SK-N-SH (cell line): ENCODE data around the gene COG2. TPM values are rescaled to one million over a fixed set of nuclear protein-coding genes. Genes with fewer than 3 reads are reported as not detected.

Experiments
- CTCF ChIA-PET: fragments of 300-600, 350-600 bp; formaldehyde crosslinking; extraction: SDS; loops from one replicate; lab custom pipeline; 2021; lab: Yijun Ruan, JAX
- POLR2A ChIA-PET: fragments of 350-600 bp; sonication (Branson Sonifier 250); formaldehyde crosslinking; extraction: SDS; loops from one replicate; lab custom pipeline; 2020; ENCODE audit warnings: antibody characterized with exemption, inconsistent platforms; lab: Yijun Ruan, JAX
- DNase-seq: peaks from one replicate; pipeline ENCODE4 v3.0.0; 2012
- H2AFZ ChIP-seq: fragments of 200-600 bp; sonication (generic); 2 replicates; pipeline ENCODE4 v1.8.1; 2016; ENCODE audit warnings: antibody characterized with exemption, mild to moderate bottlenecking, low read depth
- H3F3A ChIP-seq: fragments of 200-600 bp; sonication (generic); replicated peaks from 2 replicates; pipeline ENCODE3; 2016; ENCODE audit warnings: antibody characterized with exemption, mild to moderate bottlenecking; ENCODE audit not compliant: insufficient read depth
- H3K27ac ChIP-seq, 2 experiments: fragments of 200-500 bp in 1 of 2; fragments of 200-600 bp in 1 of 2; sonication (Bioruptor generic) in 1 of 2; sonication (generic), shearing (Covaris generic) in 1 of 2; 2 replicates each; pipeline versions ENCODE4 v1.5.1 to v1.6.1; 2014 to 2016; ENCODE audit warnings: low read depth in 2 of 2, inconsistent platforms in 1 of 2, low read length in 1 of 2, mild to moderate bottlenecking in 1 of 2, mixed read lengths in 1 of 2
- H3K27me3 ChIP-seq: fragments of 200-600 bp; sonication (generic), shearing (Covaris generic); 2 replicates; pipeline ENCODE4 v1.6.1; 2016; ENCODE audit warnings: mixed run types; ENCODE audit not compliant: insufficient read depth
- H3K36me3 ChIP-seq, 2 experiments: fragments of 200-500 bp in 1 of 2; fragments of 200-600 bp in 1 of 2; sonication (Bioruptor generic) in 1 of 2; sonication (generic) in 1 of 2; replicated peaks in 1 of 2; 2 replicates each; pipeline versions ENCODE3 to v1.5.1; 2014 to 2016; ENCODE audit warnings: low read length in 1 of 2, mild to moderate bottlenecking in 1 of 2; ENCODE audit not compliant: insufficient read depth in 2 of 2, control insufficient read depth in 1 of 2
- H3K4me1 ChIP-seq, 2 experiments: fragments of 200-500 bp in 1 of 2; fragments of 200-600 bp in 1 of 2; sonication (Bioruptor generic) in 1 of 2; sonication (generic), shearing (Covaris generic) in 1 of 2; 2 replicates each; pipeline versions ENCODE4 v1.5.1 to v1.6.1; 2014 to 2016; ENCODE audit warnings: low read depth in 1 of 2, low read length in 1 of 2, mixed run types in 1 of 2; ENCODE audit not compliant: insufficient read depth in 2 of 2, control insufficient read depth in 1 of 2
- H3K4me2 ChIP-seq: fragments of 200-600 bp; sonication (generic), shearing (Covaris generic); 2 replicates; pipeline ENCODE4 v1.6.1; 2017; ENCODE audit warnings: mixed run types
- H3K4me3 ChIP-seq, 2 experiments: fragments of 200-500 bp in 1 of 2; fragments of 200-600 bp in 1 of 2; sonication (Bioruptor generic) in 1 of 2; sonication (generic), shearing (Covaris generic) in 1 of 2; 2 replicates each; pipeline versions ENCODE4 v1.5.1 to v1.8.1; 2014 to 2016; ENCODE audit warnings: low read depth in 2 of 2, inconsistent platforms in 1 of 2, low read length in 1 of 2, mild to moderate bottlenecking in 1 of 2, mixed read lengths in 1 of 2, moderate library complexity in 1 of 2
- H3K79me2 ChIP-seq: fragments of 200-600 bp; sonication (generic); 2 replicates; pipeline ENCODE4 v1.8.1; 2017; ENCODE audit warnings: mild to moderate bottlenecking; ENCODE audit not compliant: insufficient read depth
- H3K9ac ChIP-seq: fragments of 200-600 bp; sonication (generic); 2 replicates; pipeline ENCODE4 v1.6.1; 2017; ENCODE audit warnings: mixed run types
- H3K9me2 ChIP-seq: fragments of 200-600 bp; sonication (generic); 2 replicates; pipeline ENCODE4 v1.6.1; 2017; ENCODE audit warnings: mixed run types
- H3K9me3 ChIP-seq: fragments of 200-600 bp; sonication (generic); 2 replicates; pipeline ENCODE4 v1.6.1; 2017; ENCODE audit warnings: mixed run types, mild to moderate bottlenecking, moderate library complexity
- H4K20me1 ChIP-seq: fragments of 200-600 bp; sonication (generic); 2 replicates; pipeline ENCODE4 v1.6.1; 2017; ENCODE audit warnings: mild to moderate bottlenecking, mixed run types; ENCODE audit not compliant: insufficient read depth
- CHD2 ChIP-seq: fragments of 150-350 bp; IDR thresholded peaks from 2 replicates; pipeline ENCODE4 v1.6.1; 2018; ENCODE audit warnings: low read length; ENCODE audit not compliant: partially characterized antibody
- FOXM1 ChIP-seq: IDR thresholded peaks from 2 replicates; pipeline ENCODE4 v1.4.0; 2012; ENCODE audit warnings: low read depth, mild to moderate bottlenecking
- GABPA ChIP-seq: IDR thresholded peaks from 2 replicates; pipeline ENCODE4 v1.4.0; 2012; ENCODE audit warnings: low read depth, mild to moderate bottlenecking
- GATA2 ChIP-seq: sonication (generic); formaldehyde crosslinking; IDR thresholded peaks from 2 replicates; pipeline ENCODE4 v1.5.0; 2020; ENCODE audit warnings: mild to moderate bottlenecking, missing genetic modification reagents
- MAX ChIP-seq: IDR thresholded peaks from 2 replicates; pipeline ENCODE4 v1.4.0; 2012; ENCODE audit warnings: low read depth
- PBX3 ChIP-seq: IDR thresholded peaks from 2 replicates; pipeline ENCODE4; 2012
- RAD21 ChIP-seq: IDR thresholded peaks from 2 replicates; pipeline ENCODE4 v1.6.1; 2012; ENCODE audit warnings: mild to moderate bottlenecking, low read length
- REST ChIP-seq: IDR thresholded peaks from 2 replicates; pipeline ENCODE4 v1.6.1; 2012; ENCODE audit warnings: mild to moderate bottlenecking, low read depth, low read length, moderate library complexity
- RXRA ChIP-seq: IDR thresholded peaks from 2 replicates; pipeline ENCODE4 v1.4.0; 2012; ENCODE audit warnings: low read depth, mild to moderate bottlenecking, borderline replicate concordance
- SMC3 ChIP-seq: IDR thresholded peaks from 2 replicates; pipeline ENCODE4 v1.6.1; 2012; ENCODE audit warnings: low read depth, low read length, improper control_type of control experiment
- TCF12 ChIP-seq: IDR thresholded peaks from 2 replicates; pipeline ENCODE4 v1.4.0; 2012
- USF2 ChIP-seq: fragments of 150-350 bp; IDR thresholded peaks from 2 replicates; pipeline ENCODE4 v1.6.1; 2017; ENCODE audit warnings: antibody characterized with exemption, low read length, low read depth, borderline replicate concordance
- WGBS: methylation state at CpG from one replicate; pipeline ENCODE4 v1.1.6; 2017; ENCODE audit warnings: low lambda C conversion rate; 5-methylcytosine and 5-hydroxymethylcytosine counted together
- polyA plus RNA-seq, 3 experiments: library from polyadenylated mRNA; depleted of rRNA; stranded (reverse); fragments of >200 nt; gene quantifications; 2 replicates each; pipeline ENCODE4 v1.2.3, GENCODE V29; 2012

Gene COG2
- polyA plus RNA-seq, 1 of the 3 experiments (the other 2 are of a cell fraction), result 11.0 TPM

GRCh38 chr1:230693221-230693620, 50.9 kb downstream of the COG2 start:
- Histone ChIP-seq H3K79me2 (no peaks in the 10 kb centered on the region), H2AFZ (no peak overlapping the region), H4K20me1 (no peaks in the 10 kb centered on the region), H3K9ac (no peak overlapping the region), H3K36me3 (peaks cover 32 to 54% of the 10 kb centered on the region in 2 experiments), H3K4me1 (peaks cover 0 to 10% of the 10 kb centered on the region in 2 experiments; a peak in 1 of 4 replicates), H3K9me2 (no peaks in the 10 kb centered on the region), H3K27me3 (no peaks in the 10 kb centered on the region), H3K4me3 (no peak overlapping the region), H3K9me3 (no peaks in the 10 kb centered on the region), H3K27ac (no peak overlapping the region), H3K4me2 (no peak overlapping the region), H3F3A (no peaks in the 10 kb centered on the region)
- POLR2A ChIA-PET, result no interaction called here
- no peak for DNase-seq
- CTCF ChIA-PET, result no interaction called here
- 95% methylated on average over 6 of the region's 6 CpGs for WGBS
- no peak for TF ChIP-seq USF2
- TF ChIP-seq CHD2, result no peak
- TF ChIP-seq MAX, result no peak

GRCh38 chr1:230693777-230694176, 51.5 kb downstream of the COG2 start:
- H3K9me2 ChIP-seq, result no peaks in the 10 kb centered on the region
- peaks cover 0 to 10% of the 10 kb centered on the region in 2 experiments; a peak in 1 of 4 replicates for H3K4me1 ChIP-seq
- H3K36me3 ChIP-seq, result peaks cover 29 to 48% of the 10 kb centered on the region in 2 experiments
- no peak for TF ChIP-seq MAX
- H3K9ac ChIP-seq, result no peak overlapping the region
- DNase-seq, result no peak
- POLR2A ChIA-PET, result no interaction called here
- no peaks in the 10 kb centered on the region for H3K27me3 ChIP-seq
- 94% methylated on average over 8 of the region's 8 CpGs for WGBS
- CTCF ChIA-PET, result no interaction called here
- H3K4me2 ChIP-seq, result no peak overlapping the region
- no peaks in the 10 kb centered on the region for H3F3A ChIP-seq
- H4K20me1 ChIP-seq, result no peaks in the 10 kb centered on the region
- no peak overlapping the region for H2AFZ ChIP-seq
- H3K9me3 ChIP-seq, result no peaks in the 10 kb centered on the region
- no peak overlapping the region for H3K27ac ChIP-seq
- H3K4me3 ChIP-seq, result no peak overlapping the region
- no peaks in the 10 kb centered on the region for H3K79me2 ChIP-seq

GRCh38 chr1:230694464-230694863, 52.2 kb downstream of the COG2 start:
- no peak overlapping the region for H3K9ac ChIP-seq
- no peak for TF ChIP-seq RXRA
- TF ChIP-seq GABPA, result no peak
- no peak for TF ChIP-seq TCF12
- no peak for TF ChIP-seq SMC3
- no peak for TF ChIP-seq REST
- TF ChIP-seq FOXM1, result no peak
- TF ChIP-seq GATA2 (CRISPR knock-in tag), result no peak
- no peak for TF ChIP-seq PBX3
- TF ChIP-seq RAD21, result no peak
- no peaks in the 10 kb centered on the region for H3K9me2 ChIP-seq
- H3F3A ChIP-seq, result no peaks in the 10 kb centered on the region
- ChIA-PET POLR2A (no interaction called here), CTCF (no interaction called here)
- H3K9me3 ChIP-seq, result no peaks in the 10 kb centered on the region
- H3K36me3 ChIP-seq, result peaks cover 24 to 42% of the 10 kb centered on the region in 2 experiments
- H3K4me1 ChIP-seq, result peaks cover 0 to 9% of the 10 kb centered on the region in 2 experiments; a peak in 1 of 4 replicates
- 74% methylated on average over 3 of the region's 4 CpGs for WGBS
- no peaks in the 10 kb centered on the region for H4K20me1 ChIP-seq
- DNase-seq, result no peak
- H3K4me2 ChIP-seq, result no peak overlapping the region
- H2AFZ ChIP-seq, result no peak overlapping the region
- no peak overlapping the region for H3K4me3 ChIP-seq
- H3K27me3 ChIP-seq, result no peaks in the 10 kb centered on the region
- H3K27ac ChIP-seq, result no peak overlapping the region
- no peaks in the 10 kb centered on the region for H3K79me2 ChIP-seq
